NCI-H748 (cell line): ENCODE results near the gene NLRP3.
"Not testable (repeated sequence)": the region's sequence is repeated elsewhere in the genome, so short reads cannot be mapped to it uniquely, and the experiment has no call there.

ENCODE experiments used
- DNase-seq: peaks from one replicate; lab custom pipeline; 2025; ENCODE audit not compliant: unreplicated experiment; lab: John Stamatoyannopoulos, UW

The NLRP3 gene

GRCh38 chr1:247390116-247390791, 25.7 kb upstream of the NLRP3 start:
- DNase-seq, result peak; percentile 68

- no peak for DNase-seq
These were observed 25.0 kb upstream of the NLRP3 start for GRCh38 chr1:247390996-247391395.

- no peak for DNase-seq
These were observed 23.9 kb upstream of the NLRP3 start for GRCh38 chr1:247392088-247392487.

- not testable (repeated sequence) for DNase-seq
These were observed 20.9 kb upstream of the NLRP3 start for GRCh38 chr1:247395075-247395474.

- no peak for DNase-seq
These were observed 15.3 kb upstream of the NLRP3 start for GRCh38 chr1:247400685-247401084.

GRCh38 chr1:247401310-247402119, 14.5 kb upstream of the NLRP3 start:
- DNase-seq, result peak; percentile 54

- DNase-seq, result no peak
These were observed 13.8 kb upstream of the NLRP3 start for GRCh38 chr1:247402120-247402675.

GRCh38 chr1:247406014-247406656, 9.8 kb upstream of the NLRP3 start:
- DNase-seq, result no peak

- DNase-seq, result peak; percentile 1
These were observed 8.8 kb upstream of the NLRP3 start for GRCh38 chr1:247407180-247407616.

- no peak for DNase-seq
These were observed 7.9 kb upstream of the NLRP3 start for GRCh38 chr1:247408100-247408499.

GRCh38 chr1:247409869-247410544, 6.0 kb upstream of the NLRP3 start:
- DNase-seq, result no peak

GRCh38 chr1:247411621-247412327, 4.2 kb upstream of the NLRP3 start:
- no peak for DNase-seq

- no peak for DNase-seq
These were observed 1.9 kb downstream of the NLRP3 start for GRCh38 chr1:247417831-247418230.

GRCh38 chr1:247419336-247419735, 3.4 kb downstream of the NLRP3 start:
- DNase-seq, result no peak

- no peak for DNase-seq
These were observed 5.1 kb downstream of the NLRP3 start for GRCh38 chr1:247421074-247421473.

GRCh38 chr1:247429496-247429895, 13.5 kb downstream of the NLRP3 start:
- no peak for DNase-seq

- DNase-seq, result no peak
These were observed 14.5 kb downstream of the NLRP3 start for GRCh38 chr1:247430434-247430833.

GRCh38 chr1:247431643-247432042, 15.7 kb downstream of the NLRP3 start:
- DNase-seq, result no peak

- DNase-seq, result no peak
These were observed 18.0 kb downstream of the NLRP3 start for GRCh38 chr1:247434005-247434404.

- no peak for DNase-seq
These were observed 19.2 kb downstream of the NLRP3 start for GRCh38 chr1:247435030-247435758.
